Smooth muscle cell of the brain vasculature (primary cell): Measurements from ENCODE around the gene ADH5.
"Not testable (repeated sequence)": the region's sequence is repeated elsewhere in the genome, so short reads cannot be mapped to it uniquely, and the experiment has no call there.

Source experiments
- DNase-seq: peaks from one replicate; pipeline ENCODE4 v3.0.0-alpha.2; 2012; ENCODE audit warnings: low read depth, low spot score

ADH5 gene

GRCh38 chr4:99029852-99030251 lies 58.7 kb downstream of the ADH5 start:
- DNase-seq = no peak

GRCh38 chr4:99029018-99029735 lies 59.4 kb downstream of the ADH5 start:
- DNase-seq = no peak

- no peak for DNase-seq
Observed at GRCh38 chr4:99028187-99028586, 60.4 kb downstream of the ADH5 start.

GRCh38 chr4:99027304-99027703 lies 61.3 kb downstream of the ADH5 start:
- no peak for DNase-seq

- DNase-seq = no peak
Observed at GRCh38 chr4:99025506-99025905, 63.1 kb downstream of the ADH5 start.

- DNase-seq = no peak
Observed at GRCh38 chr4:99024481-99025275, 63.9 kb downstream of the ADH5 start.

GRCh38 chr4:99023800-99024251 lies 64.8 kb downstream of the ADH5 start:
- DNase-seq = not testable (repeated sequence)

GRCh38 chr4:99022566-99022965 lies 66.0 kb downstream of the ADH5 start:
- no peak for DNase-seq

- DNase-seq = no peak
Observed at GRCh38 chr4:99021386-99021785, 67.2 kb downstream of the ADH5 start.
